D721Med (cell line): ENCODE results near the gene CDK11B.
"Not testable (repeated sequence)": the region's sequence is repeated elsewhere in the genome, so short reads cannot be mapped to it uniquely, and the experiment has no call there.

Experiments
- DNase-seq: peaks from one replicate; pipeline ENCODE4 v3.0.0; 2011; ENCODE audit warnings: low spot score; ENCODE audit not compliant: insufficient read length
- FAIRE-seq: peaks from 2 replicates; lab custom pipeline; 2011; peaks lifted over from hg19 to GRCh38; lab: Jason Lieb, UNC
- CTCF ChIP-seq: IDR thresholded peaks from 2 replicates; pipeline ENCODE4 v1.5.1; 2012; ENCODE audit warnings: mild to moderate bottlenecking, control low read depth; ENCODE audit not compliant: insufficient read depth; ENCODE audit errors: missing control alignments

CDK11B gene

GRCh38 chr1:1599030-1599934, 59.5 kb downstream of the CDK11B start:
- TF ChIP-seq CTCF: peak; percentile 25
- no peak for DNase-seq
- FAIRE-seq: no peak

- no peak for TF ChIP-seq CTCF
- FAIRE-seq (no peak), DNase-seq (no peak)
Measured at GRCh38 chr1:1598720-1599029, 60.1 kb downstream of the CDK11B start.

- no peak for FAIRE-seq
- TF ChIP-seq CTCF: no peak
- DNase-seq: no peak
Measured at GRCh38 chr1:1598051-1598719, 60.6 kb downstream of the CDK11B start.

GRCh38 chr1:1597275-1597930, 61.4 kb downstream of the CDK11B start:
- DNase-seq: no peak
- peak; percentile 28 for TF ChIP-seq CTCF
- FAIRE-seq: no peak

- DNase-seq (no peak), FAIRE-seq (no peak)
- no peak for TF ChIP-seq CTCF
Measured at GRCh38 chr1:1596493-1597274, 62.1 kb downstream of the CDK11B start.

- not testable (repeated sequence) for DNase-seq
Measured at GRCh38 chr1:1595341-1595740, 63.5 kb downstream of the CDK11B start.

More at GRCh38 chr1:1595341-1595740, 63.5 kb downstream of the CDK11B start:
- FAIRE-seq: not testable (repeated sequence)
